ENCODE data around the gene HDAC5.
A peak's percentile ranks its signal among the peaks of the same experiment; 100 is the strongest.
"Not testable (repeated sequence)": the region's sequence is repeated elsewhere in the genome, so short reads cannot be mapped to it uniquely, and the experiment has no call there.

The HDAC5 gene

GRCh38 chr17:44066204-44066930 is 57.1 kb downstream of the HDAC5 start, which contains the start of gene LSM12:
Gene LSM12 (minus strand): TSS chr17:44066671. CDS start chr17:44066587, 84 bp downstream.
- DNase-seq: peak; percentile 85 to 91

- peak in 1 of 2 donors; percentile 20 for DNase-seq
Observed at GRCh38 chr17:44065668-44066203, 57.7 kb downstream of the HDAC5 start.

- DNase-seq: no peak
Observed at GRCh38 chr17:44063704-44064639, 59.5 kb downstream of the HDAC5 start.

DNA sequence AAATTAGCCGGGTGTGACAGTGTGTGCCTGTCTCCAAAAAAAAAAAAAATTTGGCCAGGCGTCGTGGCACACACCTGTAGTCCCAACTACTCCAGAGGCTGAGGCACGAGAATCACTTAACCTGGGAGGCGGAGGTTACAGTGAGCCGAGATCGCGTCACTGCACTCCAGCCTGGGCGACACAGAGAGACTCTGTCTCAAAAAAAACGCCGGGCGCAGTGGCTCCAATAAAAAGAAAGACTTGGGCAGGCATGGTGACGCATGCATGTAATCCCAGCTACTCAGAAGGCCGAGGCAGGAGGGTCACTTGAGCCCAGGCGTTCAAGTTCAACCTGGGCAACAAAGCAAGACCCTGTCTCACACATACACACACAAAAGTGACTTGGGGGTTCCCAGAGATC is 60.6 kb downstream of the HDAC5 start:
- no peak for DNase-seq

DNA sequence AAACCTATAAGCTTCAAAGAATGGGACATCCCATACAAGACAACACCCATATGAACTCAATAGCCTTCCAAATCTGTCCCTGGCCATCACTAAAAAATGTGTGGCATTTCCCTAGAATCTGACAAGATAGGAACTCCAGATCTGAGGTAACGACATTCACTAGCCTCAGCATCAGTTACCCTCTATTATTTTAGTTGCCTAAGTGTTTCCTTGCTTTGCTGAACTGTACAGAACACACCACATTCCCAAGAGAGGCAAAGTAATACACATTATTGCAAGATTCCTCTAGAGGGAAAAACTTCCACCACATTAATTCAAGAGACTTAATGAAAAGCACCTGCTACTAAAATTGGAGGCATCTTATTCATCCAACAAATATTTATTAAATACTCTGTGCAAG is 62.0 kb downstream of the HDAC5 start:
- DNase-seq: no peak

DNA sequence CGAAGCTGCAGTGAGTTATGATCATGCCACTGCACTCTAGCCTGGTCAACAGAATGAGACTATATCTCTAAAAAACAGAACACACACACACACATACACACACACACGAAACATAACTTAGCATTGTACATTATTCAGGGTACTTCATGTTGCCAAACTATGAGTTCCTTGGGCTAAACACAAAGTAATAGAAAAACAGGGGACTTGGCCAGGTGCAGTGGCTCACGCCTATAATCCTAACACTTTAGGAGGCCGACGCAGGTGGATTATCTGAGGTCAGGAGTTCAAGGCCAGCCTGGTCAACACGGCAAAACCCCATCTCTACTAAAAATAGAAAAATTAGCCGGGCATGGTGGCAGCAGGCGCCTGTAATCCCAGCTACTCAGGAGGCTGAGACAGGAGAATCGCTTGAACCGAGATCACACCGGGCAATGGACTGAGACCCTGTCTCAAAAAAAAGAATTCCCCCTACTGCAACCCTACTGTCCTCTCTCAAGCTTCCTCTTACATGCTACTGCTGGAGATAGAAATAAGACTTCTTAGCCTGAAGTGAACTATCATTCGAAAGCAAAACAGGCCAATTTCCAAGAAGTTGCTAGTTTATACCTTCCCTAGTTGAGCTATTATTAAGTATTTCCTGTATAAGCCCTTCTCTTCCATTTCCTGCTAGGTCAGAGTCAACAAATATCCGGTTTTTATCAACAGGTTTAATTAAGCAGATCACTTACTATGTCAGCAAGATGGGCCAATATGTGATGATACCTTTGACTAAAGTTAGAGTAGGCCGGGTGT is 64.1 kb downstream of the HDAC5 start:
- DNase-seq: no peak

DNA sequence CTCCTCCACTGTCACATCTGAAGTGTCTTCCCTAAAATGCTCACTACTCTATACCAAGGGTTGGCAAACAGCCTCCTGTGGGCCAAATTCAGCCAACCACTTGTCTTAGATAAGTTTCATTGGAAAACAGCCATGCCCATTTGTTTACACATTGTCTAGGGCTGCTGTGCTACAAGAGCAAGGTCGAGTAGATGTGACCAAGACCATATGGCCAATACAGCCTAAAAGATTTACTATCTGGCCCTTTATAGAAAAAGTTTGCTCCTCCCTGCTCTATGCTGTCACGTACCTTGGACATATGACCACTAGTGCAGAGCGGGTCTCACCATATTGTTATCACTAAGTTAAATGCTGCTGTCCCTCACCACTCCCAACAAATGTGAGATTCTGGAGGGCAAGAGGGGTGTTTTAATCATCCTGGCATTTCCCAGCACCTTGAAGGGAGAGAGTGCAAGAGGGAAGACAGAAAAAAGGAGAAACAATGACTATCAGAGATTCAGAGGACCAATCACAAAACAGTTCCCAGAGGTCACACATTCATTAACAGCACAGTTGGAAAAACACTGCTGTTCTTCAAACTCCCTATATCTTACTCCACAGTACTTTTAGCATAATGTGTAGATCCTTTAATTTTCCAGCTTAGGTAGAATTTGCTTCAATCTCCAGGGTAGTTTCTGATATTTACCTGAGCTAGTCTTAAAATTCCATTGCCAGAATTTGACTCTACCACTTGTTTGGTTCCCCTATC is 70.1 kb downstream of the HDAC5 start:
- no peak for DNase-seq

- no peak for DNase-seq
Observed at GRCh38 chr17:44049294-44050060, 74.0 kb downstream of the HDAC5 start.

- DNase-seq: not testable (repeated sequence)
Observed at GRCh38 chr17:44046893-44047292, 76.5 kb downstream of the HDAC5 start.

- no peak for DNase-seq
Observed at GRCh38 chr17:44045486-44045885, 78.0 kb downstream of the HDAC5 start.

DNA sequence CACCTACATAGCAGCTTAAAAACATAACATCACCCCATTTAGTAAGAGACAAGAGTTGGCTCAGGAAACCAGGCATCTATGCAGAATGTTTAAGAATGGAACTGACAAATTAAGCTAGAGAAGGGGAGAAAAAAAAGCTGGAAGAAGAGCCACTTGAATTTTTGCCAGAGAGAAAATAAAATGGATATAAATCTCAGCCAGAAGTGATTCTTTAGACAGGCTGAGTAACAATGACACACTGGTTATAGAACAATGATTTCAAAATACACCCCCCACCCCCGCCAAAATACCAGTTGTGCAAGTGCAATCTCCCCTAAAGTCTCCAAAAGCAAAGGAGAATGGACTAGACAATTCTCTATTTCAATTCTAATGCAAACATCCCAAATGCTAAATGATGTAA is 79.4 kb downstream of the HDAC5 start:
- no peak for DNase-seq

- peak in 1 of 2 donors; percentile 6 for DNase-seq
Observed at GRCh38 chr17:44043272-44043696, 80.2 kb downstream of the HDAC5 start.

DNA sequence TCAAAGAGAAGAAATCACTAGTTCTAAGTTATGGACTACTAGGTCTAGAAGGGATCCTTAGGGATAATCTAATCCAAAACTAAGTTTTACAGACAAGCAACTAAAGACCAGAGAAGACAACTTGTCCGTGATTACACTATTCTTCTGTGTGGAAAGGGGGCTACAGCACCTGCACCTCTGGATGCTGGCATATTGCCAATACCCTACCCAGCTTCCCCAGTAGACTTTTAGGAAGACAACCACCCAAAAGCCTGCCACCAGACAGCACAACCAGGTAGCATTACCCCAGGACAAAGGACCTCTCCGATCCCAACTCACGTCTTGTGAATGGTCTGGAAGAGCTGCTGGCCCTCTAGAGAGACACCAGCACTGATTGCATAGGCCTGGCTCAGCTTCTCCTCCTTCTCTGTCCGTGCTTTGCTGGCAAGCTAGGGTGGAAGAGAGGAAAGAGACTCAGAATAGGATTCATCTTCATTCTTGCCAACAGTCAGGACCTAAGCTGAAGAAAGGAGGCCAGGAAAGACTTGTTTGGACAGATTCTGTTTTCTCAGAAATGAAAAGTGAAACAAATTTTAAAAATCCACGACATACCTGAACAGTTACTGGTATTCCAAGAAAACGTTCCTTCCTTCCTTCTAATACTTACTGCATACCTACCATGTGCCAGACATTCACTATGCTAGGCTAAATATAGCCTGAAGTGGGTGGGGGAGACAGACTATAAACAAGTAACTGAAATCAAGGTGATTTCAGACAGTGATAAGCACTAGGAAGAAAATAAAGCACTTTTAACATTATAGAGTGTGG is 83.4 kb downstream of the HDAC5 start:
- DNase-seq: no peak

GRCh38 chr17:44038604-44039011 is 84.8 kb downstream of the HDAC5 start:
- no peak for DNase-seq

DNA sequence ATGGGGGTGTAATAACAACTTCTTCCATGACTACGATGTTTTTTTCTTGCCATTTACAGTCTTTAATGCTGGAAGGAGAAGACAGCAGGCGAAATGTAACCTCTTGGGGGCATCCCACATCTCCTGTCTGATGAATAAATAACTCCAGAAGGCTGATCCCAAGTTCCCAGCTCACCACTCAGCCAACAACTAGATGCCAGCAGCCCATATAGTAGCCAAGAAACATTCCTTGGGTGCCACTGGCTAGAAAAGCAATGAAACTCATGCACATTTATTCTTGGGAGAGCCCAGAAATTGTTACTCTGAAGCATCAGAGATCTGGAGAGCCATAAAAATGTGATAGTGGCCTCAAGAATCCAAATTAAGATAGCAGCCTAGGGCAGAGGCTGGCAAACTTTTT is 86.0 kb downstream of the HDAC5 start:
- no peak for DNase-seq

- not testable (repeated sequence) for DNase-seq
Observed at GRCh38 chr17:44034688-44035087, 88.8 kb downstream of the HDAC5 start.

GRCh38 chr17:44033861-44034408 is 89.5 kb downstream of the HDAC5 start:
- DNase-seq: no peak

DNA sequence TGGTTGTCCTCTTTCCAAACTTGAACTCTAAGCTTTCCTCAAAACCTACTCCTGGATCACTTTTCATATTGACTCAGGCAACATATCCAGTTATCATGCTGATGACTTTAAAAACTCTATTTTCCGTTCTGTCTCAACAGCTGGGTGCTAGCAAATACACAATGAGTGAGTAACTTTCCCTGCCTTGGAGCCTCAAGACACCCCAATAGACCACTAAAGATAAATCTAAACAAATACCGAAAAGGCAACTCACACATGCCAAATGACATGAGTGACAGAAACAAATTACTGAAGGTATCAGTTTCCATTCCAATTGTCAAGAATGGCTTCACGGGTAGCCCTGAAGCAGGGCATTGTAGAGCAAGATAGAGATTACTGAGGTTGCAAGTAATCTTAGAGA is 93.0 kb downstream of the HDAC5 start:
- DNase-seq: no peak

DNA sequence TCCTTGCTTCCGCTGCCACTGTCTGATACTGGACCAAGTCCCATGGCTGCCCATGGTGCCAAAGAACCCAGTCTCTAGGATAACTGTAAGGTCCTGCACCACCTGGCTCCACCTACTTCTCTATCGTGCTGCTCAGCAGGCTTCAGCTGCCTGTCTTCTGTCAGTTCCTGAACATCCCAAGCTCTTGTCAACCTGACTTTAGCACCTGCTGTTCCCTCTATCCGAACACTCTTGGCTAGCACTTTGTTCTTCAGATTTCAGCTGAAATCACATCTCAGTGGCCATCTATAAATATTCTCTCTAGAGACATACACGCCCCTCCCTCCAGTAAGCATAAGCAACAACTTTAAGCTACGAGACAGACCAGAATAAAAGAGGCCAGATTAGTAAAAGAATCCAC is 93.7 kb downstream of the HDAC5 start:
- no peak for DNase-seq
